HG03460 (cell line): ENCODE measurements around the gene BID.

Experiments used
- ATAC-seq: cut with Tn5 transposase; IDR thresholded peaks from one replicate; pipeline ENCODE4 v1.9.1; 2021; ENCODE audit not compliant: unreplicated experiment

Gene BID

DNA sequence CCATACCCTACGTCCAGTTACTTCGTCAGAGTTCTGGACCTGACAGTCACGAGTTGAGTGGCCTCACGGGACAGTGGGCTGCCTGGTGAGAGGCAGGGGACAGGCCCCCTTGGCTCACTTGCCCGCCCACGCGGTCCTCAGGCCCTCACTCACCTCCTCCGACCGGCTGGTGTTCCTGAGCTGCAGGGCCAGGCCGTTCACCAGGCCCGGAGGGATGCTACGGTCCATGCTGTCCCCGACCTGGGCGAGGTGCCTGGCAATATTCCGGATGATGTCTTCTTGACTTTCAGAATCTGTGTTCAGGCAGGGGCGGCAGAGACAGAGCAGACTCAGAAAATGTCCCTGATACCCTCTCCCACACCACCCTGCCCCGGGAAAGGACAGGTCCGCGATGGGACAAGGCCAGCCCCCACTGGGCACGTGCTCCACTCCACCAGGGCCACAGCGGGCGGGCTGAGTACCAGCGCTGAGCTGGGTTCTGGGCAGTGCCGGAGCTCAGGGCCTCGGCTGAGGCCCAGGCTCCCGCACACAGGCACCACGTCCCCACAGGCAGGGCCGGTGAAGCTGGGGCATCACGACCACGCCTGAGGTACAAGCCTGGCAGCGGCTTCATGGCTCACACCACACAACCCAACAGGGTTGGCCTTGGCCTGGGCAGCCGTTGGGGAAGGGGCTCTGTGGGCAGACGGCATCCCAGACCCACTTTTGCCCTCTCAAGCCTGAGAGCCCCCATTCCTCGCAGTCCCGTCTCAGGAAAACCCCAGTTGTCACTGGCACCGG, 34.9 kb downstream of the BID start:
- ATAC-seq, result no peak

DNA sequence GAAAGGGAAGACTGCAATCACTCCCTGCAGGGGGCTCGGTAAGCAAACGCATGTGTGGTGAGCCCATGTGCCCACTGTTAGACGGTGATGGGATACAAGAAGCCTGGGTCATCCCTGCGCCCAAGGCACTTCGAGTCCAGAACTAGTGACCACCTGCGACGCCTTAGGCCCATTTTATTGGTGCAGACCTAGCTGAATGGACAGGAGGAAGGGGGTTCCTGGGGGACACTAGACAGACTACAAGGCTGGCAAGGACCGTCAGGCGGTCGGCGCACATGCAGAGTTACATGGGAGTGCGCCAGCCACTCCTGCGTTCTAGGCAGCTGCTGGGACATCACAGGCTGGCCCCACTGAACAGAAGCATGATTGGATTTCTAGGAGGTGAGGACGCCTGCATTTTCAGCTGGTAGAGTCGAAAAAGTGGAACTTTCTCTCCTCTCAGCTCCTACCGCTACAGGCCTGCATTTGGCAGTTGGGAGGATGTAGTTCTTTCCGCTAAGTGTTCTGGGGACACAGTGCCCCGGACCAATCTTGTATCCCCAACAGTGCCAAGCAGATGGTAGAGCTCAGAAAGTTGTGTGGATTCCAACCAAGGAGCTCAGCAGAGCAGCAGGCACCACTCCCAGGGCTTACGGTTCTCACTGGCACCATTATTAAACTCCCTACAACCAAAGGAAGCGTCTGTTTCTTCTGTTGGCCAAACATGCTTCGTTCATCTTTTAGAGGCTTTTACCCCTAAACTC, 35.7 kb downstream of the BID start:
- ATAC-seq, result no peak

DNA sequence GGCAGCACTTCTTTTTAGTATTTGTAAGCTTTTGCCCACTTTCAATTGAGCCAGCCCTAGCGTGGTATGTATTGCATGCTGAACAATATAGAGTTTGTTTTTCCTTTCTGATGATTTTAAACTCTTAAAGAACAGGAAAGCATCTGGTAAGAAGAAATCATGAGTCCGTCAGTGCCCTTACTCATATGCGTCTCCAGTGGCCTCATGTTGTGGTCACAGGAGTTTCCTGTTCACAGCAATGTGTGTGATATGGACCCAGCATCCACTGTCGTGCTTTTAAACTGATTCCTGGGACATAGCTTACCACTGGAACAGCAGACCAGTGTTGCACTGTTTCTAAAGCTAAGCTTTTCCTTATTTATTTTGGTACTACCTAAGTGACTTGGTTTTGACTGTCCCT, 40.1 kb downstream of the BID start:
- ATAC-seq, result no peak

DNA sequence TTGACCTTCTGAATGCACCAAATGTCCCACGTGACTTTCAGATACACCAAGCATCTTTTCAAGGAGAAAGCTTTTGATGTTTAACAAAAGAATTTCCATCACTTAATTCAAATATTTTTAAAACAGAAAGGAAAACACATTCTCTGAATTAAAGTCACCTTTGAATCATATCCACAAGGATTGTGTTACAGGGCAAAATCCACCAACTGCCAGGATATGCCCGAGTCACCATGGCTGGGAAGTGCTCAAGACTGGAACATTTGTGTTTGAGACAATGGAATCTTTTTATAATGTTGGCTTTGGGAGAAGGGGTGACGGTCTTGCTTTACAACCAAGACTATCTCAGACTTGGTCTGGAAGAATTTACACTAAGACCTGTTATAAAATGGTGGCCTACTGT, 40.8 kb downstream of the BID start:
- ATAC-seq, result no peak

DNA sequence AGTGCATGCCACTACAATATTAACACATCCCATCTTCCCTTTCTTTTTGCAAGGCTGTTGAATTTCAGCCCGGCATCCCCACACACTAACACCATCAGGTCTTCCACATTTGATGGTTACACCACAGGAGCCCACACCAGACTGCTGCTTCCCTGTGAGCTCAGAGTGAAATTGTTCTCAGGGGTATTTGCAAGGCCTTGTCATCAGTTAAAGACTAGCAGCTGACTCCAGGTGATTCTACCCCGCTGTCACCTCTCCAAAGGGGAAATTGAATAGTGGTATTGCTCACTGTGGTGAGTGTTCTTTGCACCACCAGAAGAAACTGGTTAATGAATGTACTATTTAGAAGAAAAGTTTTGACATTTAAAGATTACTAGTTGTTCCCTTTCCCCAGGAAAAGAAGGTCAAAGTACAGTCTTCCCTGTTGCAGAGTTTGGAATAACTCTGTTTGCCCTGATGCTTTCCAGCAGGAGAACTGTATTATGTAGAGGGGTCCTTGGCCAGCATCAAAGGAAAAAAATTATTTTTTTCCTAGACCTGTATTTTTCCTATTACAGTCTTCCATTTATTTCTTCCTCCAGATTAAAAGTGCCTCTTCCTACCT, 41.9 kb downstream of the BID start:
- no peak for ATAC-seq

DNA sequence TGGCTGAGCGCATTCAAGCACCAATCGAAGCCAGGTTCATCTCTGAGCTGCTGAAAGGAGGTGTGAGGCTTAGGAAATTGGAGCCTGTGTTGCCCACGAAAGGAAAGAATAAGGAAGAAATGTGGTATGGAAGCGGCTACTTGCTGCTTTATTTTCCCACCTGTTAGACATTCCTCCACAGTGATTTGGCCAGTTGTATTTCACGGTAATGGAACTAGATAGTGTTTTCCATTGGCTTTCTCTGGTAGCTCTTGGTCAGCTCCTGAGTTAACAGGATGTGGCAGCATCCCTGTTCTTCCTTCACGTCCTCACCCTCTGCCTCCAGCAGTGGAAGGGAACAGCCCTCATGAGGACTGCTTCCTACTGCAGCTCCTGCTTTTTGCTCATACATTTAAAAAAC, 44.7 kb downstream of the BID start:
- ATAC-seq, result no peak

DNA sequence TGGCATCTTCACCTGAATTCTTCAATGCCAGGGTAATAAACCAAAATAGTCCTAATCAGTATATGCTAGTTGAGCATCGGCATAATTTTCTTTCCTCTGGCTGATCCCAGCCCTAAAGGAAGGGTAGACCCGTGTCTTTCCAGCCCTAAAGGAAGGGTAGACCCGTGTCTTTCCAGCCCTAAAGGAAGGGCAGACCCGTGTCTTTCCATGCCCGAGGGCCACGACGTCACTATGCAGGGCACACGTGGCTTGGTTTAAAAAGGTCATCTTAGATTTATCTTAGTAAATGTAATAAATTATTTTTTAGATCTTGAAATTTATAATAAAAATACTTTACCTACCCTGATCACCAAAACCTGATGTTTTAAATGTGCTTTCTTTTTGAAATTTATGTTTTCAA, 45.5 kb downstream of the BID start:
- no peak for ATAC-seq

DNA sequence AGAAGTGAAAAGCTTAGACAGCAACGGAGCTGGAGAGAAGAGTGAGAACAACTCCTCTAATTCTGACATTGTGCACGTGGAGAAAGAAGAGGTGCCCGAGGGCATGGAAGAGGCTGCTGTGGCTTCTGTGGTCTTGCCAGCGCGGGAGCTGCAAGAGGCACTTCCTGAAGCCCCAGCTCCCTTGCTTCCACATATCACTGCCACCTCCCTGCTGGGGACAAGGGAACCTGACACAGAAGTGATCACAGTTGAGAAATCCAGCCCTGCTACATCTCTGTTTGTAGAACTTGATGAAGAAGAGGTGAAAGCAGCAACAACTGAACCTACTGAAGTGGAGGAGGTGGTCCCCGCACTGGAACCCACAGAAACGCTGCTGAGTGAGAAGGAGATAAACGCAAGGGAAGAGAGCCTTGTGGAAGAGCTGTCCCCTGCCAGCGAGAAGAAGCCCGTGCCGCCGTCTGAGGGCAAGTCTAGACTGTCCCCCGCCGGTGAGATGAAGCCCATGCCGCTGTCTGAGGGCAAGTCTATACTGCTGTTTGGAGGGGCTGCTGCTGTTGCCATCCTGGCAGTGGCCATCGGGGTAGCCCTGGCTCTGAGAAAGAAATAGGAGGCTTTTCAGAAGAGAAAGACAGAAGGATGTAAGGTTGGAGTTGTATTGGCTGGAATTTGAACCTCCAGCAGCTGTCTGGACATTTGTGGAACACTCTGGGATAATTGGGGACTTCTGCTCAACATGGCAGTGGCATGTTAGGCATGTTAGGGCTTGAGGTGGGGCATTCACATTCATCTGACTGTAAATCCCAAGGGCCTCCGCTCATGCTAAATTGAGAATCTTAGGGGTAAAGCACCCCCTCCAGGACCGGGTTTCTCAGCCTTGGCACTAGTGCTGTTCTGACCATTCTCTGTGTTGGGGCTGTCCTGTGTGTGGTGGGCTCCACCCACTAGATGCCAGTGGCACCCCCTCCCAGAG, 47.1 kb downstream of the BID start:
- no peak for ATAC-seq

DNA sequence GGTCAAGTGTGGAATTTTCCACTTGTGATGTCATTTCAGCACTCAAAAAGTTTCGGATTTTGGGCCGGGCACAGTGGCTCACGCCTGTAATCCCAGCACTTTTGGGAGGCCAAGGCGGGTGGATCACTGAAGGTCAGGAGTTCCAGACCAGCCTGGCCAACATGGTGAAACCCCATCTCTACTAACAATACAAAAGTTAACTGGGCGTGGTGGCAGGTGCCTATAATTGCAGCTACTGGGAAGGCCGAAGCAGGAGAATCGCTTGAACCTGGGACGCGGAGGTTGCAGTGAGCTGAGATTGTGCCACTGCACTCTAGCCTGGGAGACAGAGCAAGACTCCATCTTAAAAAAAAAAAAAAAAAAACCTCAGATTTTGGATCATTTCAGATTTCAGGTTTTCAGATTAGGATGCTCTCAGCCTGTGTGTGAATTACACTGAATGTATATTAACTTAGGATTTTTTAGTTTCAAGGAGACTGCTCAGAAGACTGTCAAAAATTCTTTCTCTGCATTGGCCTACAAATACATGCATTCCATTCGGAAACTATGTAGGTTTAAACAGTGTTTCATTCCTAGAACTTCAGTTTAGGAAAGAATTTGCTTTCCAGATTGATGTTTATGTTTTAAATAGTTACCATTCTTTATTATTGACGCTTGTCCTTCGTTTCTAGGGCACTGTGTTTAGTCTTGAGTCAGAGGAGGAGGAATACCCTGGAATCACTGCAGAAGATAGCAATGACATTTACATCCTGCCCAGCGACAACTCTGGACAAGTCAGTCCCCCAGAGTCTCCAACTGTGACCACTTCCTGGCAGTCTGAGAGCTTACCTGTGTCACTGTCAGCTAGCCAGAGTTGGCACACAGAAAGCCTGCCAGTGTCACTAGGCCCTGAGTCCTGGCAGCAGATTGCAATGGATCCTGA, 48.0 kb downstream of the BID start:
- no peak for ATAC-seq

DNA sequence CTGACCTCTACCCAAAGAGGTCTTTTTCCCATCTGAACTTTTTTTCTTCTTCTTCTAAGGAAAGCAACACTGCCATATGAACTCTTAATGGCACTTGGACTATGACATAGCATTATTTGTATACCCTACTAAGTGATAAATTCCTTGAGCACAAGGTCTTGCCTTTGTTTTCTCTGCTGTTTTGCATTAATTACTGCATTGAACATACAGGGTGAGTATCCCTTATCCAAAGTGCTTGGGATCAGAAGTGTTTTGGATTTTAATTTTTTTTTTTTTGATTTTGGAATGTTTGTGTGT, 48.8 kb downstream of the BID start:
- ATAC-seq, result no peak

DNA sequence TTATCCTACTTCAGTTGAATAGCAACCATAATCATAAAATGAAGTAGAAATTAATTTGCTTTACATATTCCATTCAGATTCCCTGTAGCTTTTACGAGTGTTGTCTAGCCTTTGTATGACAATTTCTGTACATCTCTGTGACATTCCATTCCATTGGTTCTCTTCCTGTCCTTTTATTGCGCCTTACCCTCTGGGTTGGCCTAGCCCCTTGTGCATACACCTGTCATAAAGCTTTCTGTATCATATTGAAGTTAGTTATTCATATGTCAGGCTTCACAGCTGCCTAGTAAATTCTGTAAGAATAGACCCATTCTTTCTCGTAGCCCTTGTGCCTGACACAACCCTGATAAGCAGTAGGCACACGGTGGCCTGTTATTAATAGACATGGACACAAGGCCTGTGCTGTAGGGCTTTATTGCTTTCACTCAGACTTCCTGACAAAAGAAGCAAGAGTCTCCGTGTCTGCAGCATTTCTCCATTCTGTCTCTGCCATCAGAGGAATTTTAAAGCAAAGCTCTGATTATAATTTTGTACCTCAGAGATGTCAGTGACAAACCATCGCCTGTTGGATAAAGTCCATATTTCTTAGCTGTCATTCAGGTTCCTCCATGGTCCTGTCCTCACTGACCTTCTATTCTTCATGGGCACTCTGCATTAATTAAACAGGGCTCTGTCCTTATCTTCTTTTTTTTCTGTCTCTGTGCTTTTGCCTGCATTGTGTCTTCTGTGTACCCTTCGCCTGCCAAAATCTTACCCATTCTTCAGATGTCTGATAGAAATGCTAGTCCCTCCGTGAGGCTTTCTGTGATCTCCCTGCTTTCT, 49.4 kb downstream of the BID start:
- ATAC-seq, result no peak

DNA sequence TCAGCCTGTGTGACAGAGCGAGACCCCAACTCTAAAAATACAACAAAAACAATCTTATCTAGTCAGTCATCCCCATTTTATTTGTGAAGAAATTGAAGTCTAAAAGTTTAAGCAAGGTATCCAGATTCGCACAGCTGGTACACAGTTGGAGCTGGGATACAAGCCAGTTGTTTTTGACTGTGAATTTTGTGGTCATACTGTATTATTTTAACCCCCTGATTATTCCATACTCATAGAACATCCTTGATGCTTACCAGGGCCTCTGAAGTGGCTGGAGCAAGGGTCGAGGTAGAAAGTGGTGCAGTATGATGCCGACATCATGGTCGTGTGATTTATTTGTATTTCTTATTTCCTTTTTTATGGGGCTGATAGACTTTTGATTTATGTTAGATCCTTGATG, 50.0 kb downstream of the BID start:
- ATAC-seq, result no peak

DNA sequence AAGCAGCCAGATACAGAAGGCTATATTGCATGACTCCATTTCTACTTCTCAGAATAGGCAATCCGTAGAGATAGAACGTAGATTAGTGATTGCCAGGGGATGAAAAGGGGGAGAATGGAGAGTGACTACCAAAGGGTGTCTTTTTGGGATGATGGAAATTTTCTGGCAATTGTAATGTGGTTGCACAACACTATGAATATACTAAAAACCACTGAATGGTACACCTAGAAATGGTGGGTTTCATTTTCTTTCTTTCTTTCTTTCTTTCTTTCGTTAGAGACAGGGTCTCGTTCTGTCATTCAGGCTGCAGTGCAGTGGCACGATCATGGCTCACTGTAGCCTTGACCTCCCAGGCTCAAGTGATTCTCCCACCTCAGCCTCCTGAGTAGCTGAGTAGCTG, 54.4 kb downstream of the BID start:
- ATAC-seq, result no peak

DNA sequence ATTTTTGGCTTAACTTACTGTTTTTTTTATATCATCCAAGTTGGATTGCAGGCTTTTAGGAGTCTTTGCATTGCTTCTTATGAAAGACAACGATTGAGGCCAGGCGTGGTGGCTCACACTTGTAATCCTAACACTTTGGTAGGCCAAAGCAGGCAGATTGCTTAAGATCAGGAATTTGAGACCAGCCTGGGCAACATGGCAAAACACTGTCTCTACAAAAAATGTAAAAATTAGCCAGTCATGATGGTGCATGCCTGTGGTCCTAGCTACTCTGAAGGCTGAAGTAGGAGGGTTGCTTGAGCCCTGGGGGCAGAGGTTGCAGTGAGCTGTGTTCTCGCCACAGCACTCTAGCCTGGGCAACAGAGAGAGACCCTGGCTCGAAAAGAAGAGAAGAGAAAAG, 56.6 kb downstream of the BID start:
- no peak for ATAC-seq

DNA sequence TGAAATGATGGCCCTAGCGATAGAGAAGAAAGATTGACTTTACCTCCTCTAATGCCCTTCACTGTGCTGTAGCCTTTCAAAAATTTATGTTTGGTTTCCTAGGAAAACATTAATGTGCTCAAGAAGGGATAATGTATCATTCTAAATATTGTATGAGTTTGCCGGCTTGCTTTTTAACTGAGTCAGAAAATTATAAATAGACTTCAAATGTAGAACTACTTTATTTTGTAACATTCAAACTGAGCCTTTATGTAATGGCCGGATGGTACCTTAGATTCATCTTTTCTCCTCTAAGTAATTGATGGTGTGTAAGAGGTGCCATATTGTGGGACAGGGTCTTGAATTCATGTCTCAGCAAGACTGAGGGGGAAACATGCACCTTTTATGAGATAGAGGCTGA, 57.7 kb downstream of the BID start:
- ATAC-seq, result no peak

DNA sequence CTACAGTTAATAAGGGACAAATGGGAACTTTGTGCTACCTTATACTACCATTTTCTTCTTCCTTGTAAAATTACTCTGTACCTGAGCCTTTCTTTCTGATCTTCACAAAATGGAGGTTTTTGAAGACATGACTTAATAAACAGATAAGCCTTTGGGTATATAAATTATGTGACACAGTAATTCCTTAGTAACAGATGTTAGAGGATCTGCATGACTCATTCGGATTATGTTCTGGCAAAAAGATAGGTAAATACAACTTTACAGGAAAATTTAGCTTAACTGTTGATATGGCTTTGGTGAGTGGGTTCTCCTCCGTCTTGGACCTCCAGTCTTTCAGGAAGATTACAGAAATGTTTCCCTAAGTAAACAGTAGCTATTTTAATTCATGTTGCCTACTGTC, 61.8 kb downstream of the BID start:
- ATAC-seq, result no peak

DNA sequence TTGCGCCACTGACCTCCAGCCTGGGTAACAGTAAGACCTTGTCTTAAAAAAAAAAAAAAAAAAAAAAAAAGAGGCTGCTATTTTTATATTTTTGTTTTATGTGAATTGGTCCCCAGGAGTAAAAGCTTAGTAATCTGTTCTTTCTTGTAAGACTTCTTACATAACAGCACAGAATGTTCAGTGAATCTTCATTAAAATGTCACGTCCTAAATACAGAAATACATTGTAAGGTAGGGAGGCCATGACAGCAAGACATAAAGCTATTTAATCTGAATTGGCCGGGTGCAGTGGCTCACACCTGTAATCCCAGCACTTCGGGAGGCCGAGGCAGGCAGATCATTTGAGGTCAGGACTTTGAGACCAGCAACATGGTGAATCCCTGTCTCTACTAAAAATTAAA, 64.2 kb downstream of the BID start:
- no peak for ATAC-seq

DNA sequence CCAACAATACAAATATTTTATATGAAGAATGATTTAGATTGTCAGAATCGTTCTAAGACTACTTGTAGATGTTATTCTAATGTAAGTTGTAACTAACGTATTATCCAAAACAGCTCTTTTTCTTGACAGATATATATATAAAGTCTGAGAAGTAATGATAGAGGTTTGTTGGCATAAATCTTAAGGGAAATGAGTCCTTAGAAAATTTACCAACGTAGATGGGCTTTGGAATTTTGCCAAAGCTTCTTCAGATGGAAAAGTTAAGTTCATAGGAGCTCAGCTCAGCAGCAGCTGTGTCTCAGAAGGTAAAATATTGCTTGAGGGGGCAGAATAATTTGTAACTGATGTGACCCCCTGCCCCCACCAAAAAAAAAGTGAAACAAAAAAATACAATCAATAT, 66.7 kb downstream of the BID start:
- ATAC-seq, result no peak

DNA sequence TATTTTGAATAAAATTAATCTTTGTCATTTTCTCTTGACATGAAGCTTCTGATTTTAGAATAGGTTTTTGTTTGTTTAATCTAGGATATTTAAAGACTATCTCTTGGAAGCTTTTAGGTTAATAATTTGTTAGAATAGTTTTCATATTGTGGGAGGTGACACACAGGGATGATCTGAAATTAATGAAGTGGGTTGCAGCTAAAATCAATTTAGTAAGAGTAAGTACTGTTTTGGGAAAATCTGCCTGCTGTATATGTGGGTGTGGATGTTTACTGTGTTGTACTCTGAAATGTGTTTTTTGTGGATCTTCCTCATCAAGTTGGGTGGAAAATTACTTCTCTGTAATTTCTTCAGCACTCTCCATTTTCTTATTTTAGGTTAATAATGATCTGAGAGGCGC, 67.3 kb downstream of the BID start:
- ATAC-seq, result no peak
